ENCODE results near the gene ABCG8. TPM values are rescaled to one million over a fixed set of nuclear protein-coding genes. Genes with fewer than 3 reads are reported as not detected.

The ABCG8 gene
- polyA plus RNA-seq, 1 donor (not counting 4 experiments of a cell fraction or from before 2014, with no cell fraction given) = not detected

DNA sequence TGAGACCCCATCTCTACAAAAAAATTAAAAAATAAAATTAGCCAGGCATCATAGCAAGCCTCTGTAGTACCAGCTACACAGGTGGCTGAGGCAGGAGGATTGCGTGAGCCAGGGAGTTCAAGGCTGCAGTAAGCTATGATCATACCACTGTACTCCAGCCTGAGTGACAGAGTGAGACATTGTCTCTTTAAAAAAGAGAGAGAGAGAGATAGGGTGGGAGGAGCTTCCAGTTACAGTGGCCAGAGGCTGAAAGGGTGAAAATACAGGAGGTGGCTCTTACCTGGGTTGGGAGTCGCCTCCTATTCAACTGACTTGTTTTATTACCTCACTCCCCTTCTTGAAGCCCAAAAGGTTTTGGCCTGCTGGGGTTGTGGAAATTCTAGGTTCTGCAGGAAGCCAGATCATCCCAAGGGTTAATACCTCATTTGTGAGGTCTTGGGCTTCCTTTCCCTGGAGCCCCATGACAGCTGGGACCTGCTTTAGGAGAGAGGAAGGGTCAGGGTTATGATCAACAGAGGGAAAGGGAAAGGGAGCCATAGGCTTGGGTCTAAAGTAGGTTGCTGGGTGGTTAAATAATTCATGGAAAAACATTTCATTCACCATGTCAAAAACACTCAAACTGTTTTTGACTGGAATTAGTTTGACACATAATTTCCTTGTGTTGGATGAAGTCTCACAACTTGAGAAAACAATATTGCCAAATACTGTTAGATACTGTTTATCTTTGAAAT, 47.6 kb upstream of the ABCG8 start:
- no peak for FAIRE-seq

GRCh38 chr2:43792653-43793052, 46.1 kb upstream of the ABCG8 start:
- TF ChIP-seq CTCF (optimal IDR thresholded peaks at IDR 0.05 in 1 of 3, IDR thresholded peaks at IDR 0.05 in 1 of 3, conservative IDR thresholded peaks at IDR 0.05 in 1 of 3; ENCODE audit: extremely low read depth in 1 of 3, insufficient read depth in 2 of 3, low read length in 3 of 3) (no peak), EZH2 (IDR thresholded peaks at IDR 0.05; ENCODE audit: low read length) (no peak)

More for the DNA sequence above, 47.6 kb upstream of the ABCG8 start:
- H3K79me2 ChIP-seq (ENCODE audit: control insufficient read depth, insufficient read depth, low read length) = no peaks in the 10 kb centered on the region
- no peak overlapping the region for H3K27ac ChIP-seq (ENCODE audit: control insufficient read depth, insufficient read depth, low read length)
- H3K9me1 ChIP-seq (ENCODE audit: control insufficient read depth, extremely low read depth, insufficient read depth, low read length) = no peaks in the 10 kb centered on the region
- no peaks in the 10 kb centered on the region for H3K27me3 ChIP-seq (ENCODE audit: control insufficient read depth, extremely low read depth, insufficient read depth, low read length)
- dilution Hi-C loops (cut with MboI; ENCODE audit: extremely low pct_ligation_motif_present, low sequenced_read_pairs) = no loop called here
- no peak overlapping the region for H3K9ac ChIP-seq (ENCODE audit: control insufficient read depth, extremely low read depth, insufficient read depth, low read length)
- no peak overlapping the region for H3K4me3 ChIP-seq (ENCODE audit: control insufficient read depth in 2 of 3, extremely low read depth in 1 of 3, insufficient read depth in 2 of 3, low read depth in 1 of 3, low read length in 3 of 3)
- H3K4me1 ChIP-seq (ENCODE audit: control insufficient read depth, extremely low read depth, insufficient read depth, low read length) = no peaks in the 10 kb centered on the region
- TF ChIP-seq EZH2 (IDR thresholded peaks at IDR 0.05; ENCODE audit: low read length) = no peak
- H3K4me2 ChIP-seq (ENCODE audit: control insufficient read depth, extremely low read depth, insufficient read depth, low read depth, low read length) = no peak overlapping the region
- peaks cover 3 to 12% of the 10 kb centered on the region in 2 experiments for H3K36me3 ChIP-seq (ENCODE audit: control insufficient read depth in 2 of 2, extremely low read depth in 1 of 2, insufficient read depth in 2 of 2, low read length in 2 of 2)
- no peaks in the 10 kb centered on the region for H4K20me1 ChIP-seq (ENCODE audit: control insufficient read depth, extremely low read depth, insufficient read depth, low read length)
- no peaks in the 10 kb centered on the region for H3K9me3 ChIP-seq (ENCODE audit: control insufficient read depth, low read depth, low read length)
- DNase-seq (ENCODE audit: low read depth, low spot score) = no peak
- H2AFZ ChIP-seq (ENCODE audit: control insufficient read depth, low read length) = no peak overlapping the region

More at GRCh38 chr2:43792653-43793052, 46.1 kb upstream of the ABCG8 start:
- Histone ChIP-seq H3K4me1 (ENCODE audit: control insufficient read depth, extremely low read depth, insufficient read depth, low read length) (no peaks in the 10 kb centered on the region), H4K20me1 (ENCODE audit: control insufficient read depth, extremely low read depth, insufficient read depth, low read length) (no peaks in the 10 kb centered on the region), H3K9ac (ENCODE audit: control insufficient read depth, extremely low read depth, insufficient read depth, low read length) (no peak overlapping the region), H3K4me2 (ENCODE audit: control insufficient read depth, extremely low read depth, insufficient read depth, low read depth, low read length) (no peak overlapping the region), H3K27ac (ENCODE audit: control insufficient read depth, insufficient read depth, low read length) (no peak overlapping the region), H3K4me3 (ENCODE audit: control insufficient read depth in 2 of 3, extremely low read depth in 1 of 3, insufficient read depth in 2 of 3, low read depth in 1 of 3, low read length in 3 of 3) (no peak overlapping the region), H3K79me2 (ENCODE audit: control insufficient read depth, insufficient read depth, low read length) (no peaks in the 10 kb centered on the region), H2AFZ (ENCODE audit: control insufficient read depth, low read length) (no peak overlapping the region), H3K9me3 (ENCODE audit: control insufficient read depth, low read depth, low read length) (no peaks in the 10 kb centered on the region), H3K27me3 (ENCODE audit: control insufficient read depth, extremely low read depth, insufficient read depth, low read length) (no peaks in the 10 kb centered on the region), H3K36me3 (ENCODE audit: control insufficient read depth in 2 of 2, extremely low read depth in 1 of 2, insufficient read depth in 2 of 2, low read length in 2 of 2) (peaks cover 0 to 12% of the 10 kb centered on the region in 2 experiments), H3K9me1 (ENCODE audit: control insufficient read depth, extremely low read depth, insufficient read depth, low read length) (no peaks in the 10 kb centered on the region)
- dilution Hi-C loops (cut with MboI; ENCODE audit: extremely low pct_ligation_motif_present, low sequenced_read_pairs) = no loop called here
- DNase-seq (ENCODE audit: low read depth, low spot score) (no peak), FAIRE-seq (no peak)
